Measurements from ENCODE around the gene TFPI. TPM values are rescaled to one million over a fixed set of nuclear protein-coding genes. Genes with fewer than 3 reads are reported as not detected.

The TFPI gene
- total RNA-seq, 1 donor from 2014 or later = 9.1 TPM

Other genes with a start within 250 kb of the TFPI start
- 22.8 TPM for gene CALCRL, start 106.2 kb downstream of the TFPI start, total RNA-seq

Data from esophagus mucosa (tissue), 1 donor.